SH-SY5Y (cell line): Measurements from ENCODE around the gene LAMC2.

Source experiments
- GATA2 ChIP-seq: IDR thresholded peaks from 2 replicates; pipeline ENCODE4 v1.6.1; 2011; ENCODE audit warnings: mild to moderate bottlenecking, low read depth, low read length
- GATA3 ChIP-seq: IDR thresholded peaks from 2 replicates; pipeline ENCODE4 v1.6.1; 2011; ENCODE audit warnings: low read depth, mild to moderate bottlenecking, low read length, moderate library complexity

DNA sequence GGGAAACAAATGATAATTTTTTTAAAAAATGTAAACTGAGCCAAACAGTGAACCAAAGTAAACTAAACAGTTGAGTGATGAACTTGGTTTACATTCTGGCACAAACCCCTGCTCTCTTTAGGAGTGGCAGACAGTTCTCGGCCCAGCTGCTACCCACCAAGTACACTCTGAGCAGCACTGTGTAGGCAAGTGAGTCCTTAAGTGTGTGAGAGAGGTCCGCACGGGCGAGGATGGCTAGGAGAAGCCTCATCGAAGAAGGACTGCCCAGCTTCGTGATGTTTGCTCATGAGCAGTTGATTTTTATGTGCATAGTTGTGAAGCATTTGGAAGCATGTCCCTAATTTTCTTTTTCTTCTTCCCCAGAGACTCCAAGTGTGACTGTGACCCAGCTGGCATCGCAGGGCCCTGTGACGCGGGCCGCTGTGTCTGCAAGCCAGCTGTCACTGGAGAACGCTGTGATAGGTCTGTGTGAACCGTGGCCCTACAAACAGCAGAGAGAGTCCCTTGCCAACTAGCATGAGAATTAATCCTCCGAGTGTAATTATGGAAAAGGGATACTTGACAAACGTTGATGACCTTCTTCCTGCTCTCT lies 32.1 kb downstream of the LAMC2 start:
- TF ChIP-seq GATA3 = no peak
- TF ChIP-seq GATA2 = no peak
